A172 (cell line): ENCODE results near the gene MCF2L. TPM values are rescaled to one million over a fixed set of nuclear protein-coding genes. Genes with fewer than 3 reads are reported as not detected.
A peak's percentile ranks its signal among the peaks of the same experiment; 100 is the strongest.

Experiments used
- DNase-seq: peaks from one replicate; pipeline ENCODE4 v3.0.0-alpha.2; 2015; ENCODE audit warnings: low spot score
- total RNA-seq: library from RNA; depleted of rRNA; stranded (reverse); fragments of >200 nt; shearing (Covaris generic); gene quantifications from 2 replicates; pipeline ENCODE4 v1.2.3, GENCODE V29; 2014

MCF2L gene
- total RNA-seq, 1 experiment from 2014 or later: 12.4 TPM

GRCh38 chr13:112943309-112944125, 25.5 kb upstream of the MCF2L start:
- peak; percentile 14 for DNase-seq

GRCh38 chr13:112947796-112948195, 21.2 kb upstream of the MCF2L start:
- DNase-seq: no peak

GRCh38 chr13:112951674-112952371, 17.2 kb upstream of the MCF2L start:
- no peak for DNase-seq

- DNase-seq: no peak
These were observed 16.1 kb upstream of the MCF2L start for GRCh38 chr13:112952759-112953551.

GRCh38 chr13:112953591-112954487, 15.2 kb upstream of the MCF2L start:
- no peak for DNase-seq

GRCh38 chr13:112954488-112955270, 14.3 kb upstream of the MCF2L start:
- DNase-seq: no peak

- no peak for DNase-seq
These were observed 13.6 kb upstream of the MCF2L start for GRCh38 chr13:112955271-112955937.

GRCh38 chr13:112955956-112956355, 13.1 kb upstream of the MCF2L start:
- no peak for DNase-seq

- no peak for DNase-seq
These were observed 12.3 kb upstream of the MCF2L start for GRCh38 chr13:112956571-112957294.

- DNase-seq: no peak
These were observed 11.7 kb upstream of the MCF2L start for GRCh38 chr13:112957295-112957677.

- DNase-seq: peak; percentile 19
These were observed 10.7 kb upstream of the MCF2L start for GRCh38 chr13:112958127-112958989.

GRCh38 chr13:112959206-112959605, 9.8 kb upstream of the MCF2L start:
- DNase-seq: no peak

- DNase-seq: no peak
These were observed 9.1 kb upstream of the MCF2L start for GRCh38 chr13:112959701-112960542.

- DNase-seq: no peak
These were observed 8.3 kb upstream of the MCF2L start for GRCh38 chr13:112960706-112961105.

- DNase-seq: no peak
These were observed 7.3 kb upstream of the MCF2L start for GRCh38 chr13:112961457-112962369.

- no peak for DNase-seq
These were observed 6.6 kb upstream of the MCF2L start for GRCh38 chr13:112962396-112962795.
